Measurements from ENCODE around the gene SPA17. TPM values are rescaled to one million over a fixed set of nuclear protein-coding genes. Genes with fewer than 3 reads are reported as not detected.
A peak's percentile ranks its signal among the peaks of the same experiment; 100 is the strongest.

SPA17 gene
- total RNA-seq, 1 donor from 2014 or later = 13.6 TPM

- peaks cover 7% of the 10 kb centered on the region for H3K36me3 Mint-ChIP-seq (ENCODE audit: insufficient read depth)
These were observed 11.6 kb upstream of the SPA17 start for GRCh38 chr11:124662106-124662505.

GRCh38 chr11:124663861-124664260 is 9.8 kb upstream of the SPA17 start:
- Mint-ChIP-seq H3K4me1 (ENCODE audit: low read depth) (no peaks in the 10 kb centered on the region), H3K27me3 (no peaks in the 10 kb centered on the region), H3K9me3 (ENCODE audit: low read depth) (no peaks in the 10 kb centered on the region), H3K36me3 (ENCODE audit: insufficient read depth) (peaks cover 7% of the 10 kb centered on the region), H3K4me3 (ENCODE audit: low read depth) (no peak overlapping the region), H3K27ac (no peak overlapping the region)
- DNase-seq (ENCODE audit: low spot score, unreplicated experiment) = no peak
- no peak for TF ChIP-seq CTCF (IDR thresholded peaks at IDR 0.05; ENCODE audit: unreplicated experiment)

More at GRCh38 chr11:124662106-124662505, 11.6 kb upstream of the SPA17 start:
- Mint-ChIP-seq H3K27me3 (no peaks in the 10 kb centered on the region), H3K27ac (no peak overlapping the region), H3K9me3 (ENCODE audit: low read depth) (no peaks in the 10 kb centered on the region), H3K4me3 (ENCODE audit: low read depth) (no peak overlapping the region), H3K4me1 (ENCODE audit: low read depth) (no peaks in the 10 kb centered on the region)
- no peak for DNase-seq (ENCODE audit: low spot score, unreplicated experiment)
- no peak for TF ChIP-seq CTCF (IDR thresholded peaks at IDR 0.05; ENCODE audit: unreplicated experiment)

GRCh38 chr11:124667601-124668000 is 6.1 kb upstream of the SPA17 start:
- peaks cover 3% of the 10 kb centered on the region for H3K4me1 Mint-ChIP-seq (ENCODE audit: low read depth)
- H3K27ac Mint-ChIP-seq = no peak overlapping the region
- no peak for DNase-seq (ENCODE audit: low spot score, unreplicated experiment)
- TF ChIP-seq CTCF (IDR thresholded peaks at IDR 0.05; ENCODE audit: unreplicated experiment) = no peak
- no peaks in the 10 kb centered on the region for H3K27me3 Mint-ChIP-seq
- no peak overlapping the region for H3K4me3 Mint-ChIP-seq (ENCODE audit: low read depth)
- no peaks in the 10 kb centered on the region for H3K9me3 Mint-ChIP-seq (ENCODE audit: low read depth)
- H3K36me3 Mint-ChIP-seq (ENCODE audit: insufficient read depth) = peaks cover 3% of the 10 kb centered on the region

GRCh38 chr11:124669193-124669592 is 4.5 kb upstream of the SPA17 start:
- H3K27ac Mint-ChIP-seq = no peak overlapping the region
- peaks cover 6% of the 10 kb centered on the region for H3K4me1 Mint-ChIP-seq (ENCODE audit: low read depth)
- H3K4me3 Mint-ChIP-seq (ENCODE audit: low read depth) = no peak overlapping the region
- peaks cover 3% of the 10 kb centered on the region for H3K36me3 Mint-ChIP-seq (ENCODE audit: insufficient read depth)
- TF ChIP-seq CTCF (IDR thresholded peaks at IDR 0.05; ENCODE audit: unreplicated experiment) = peak; percentile 78
- no peaks in the 10 kb centered on the region for H3K9me3 Mint-ChIP-seq (ENCODE audit: low read depth)
- DNase-seq (ENCODE audit: low spot score, unreplicated experiment) = peak; percentile 25
- H3K27me3 Mint-ChIP-seq = no peaks in the 10 kb centered on the region

GRCh38 chr11:124670732-124671131 is 3.0 kb upstream of the SPA17 start:
- TF ChIP-seq CTCF (IDR thresholded peaks at IDR 0.05; ENCODE audit: unreplicated experiment) = no peak
- DNase-seq (ENCODE audit: low spot score, unreplicated experiment) = no peak
- Mint-ChIP-seq H3K27me3 (no peaks in the 10 kb centered on the region), H3K4me3 (ENCODE audit: low read depth) (no peak overlapping the region), H3K27ac (no peak overlapping the region), H3K36me3 (ENCODE audit: insufficient read depth) (peaks cover 3% of the 10 kb centered on the region), H3K9me3 (ENCODE audit: low read depth) (no peaks in the 10 kb centered on the region), H3K4me1 (ENCODE audit: low read depth) (peaks cover 6% of the 10 kb centered on the region)

All from progenitor cell of endocrine pancreas (in vitro differentiated cells).